HG03196 (cell line): ENCODE results near the gene TNFSF10.

Experiments
- ATAC-seq: cut with Tn5 transposase; IDR thresholded peaks from one replicate; pipeline ENCODE4 v1.9.1; 2021; ENCODE audit not compliant: unreplicated experiment

Gene TNFSF10

DNA sequence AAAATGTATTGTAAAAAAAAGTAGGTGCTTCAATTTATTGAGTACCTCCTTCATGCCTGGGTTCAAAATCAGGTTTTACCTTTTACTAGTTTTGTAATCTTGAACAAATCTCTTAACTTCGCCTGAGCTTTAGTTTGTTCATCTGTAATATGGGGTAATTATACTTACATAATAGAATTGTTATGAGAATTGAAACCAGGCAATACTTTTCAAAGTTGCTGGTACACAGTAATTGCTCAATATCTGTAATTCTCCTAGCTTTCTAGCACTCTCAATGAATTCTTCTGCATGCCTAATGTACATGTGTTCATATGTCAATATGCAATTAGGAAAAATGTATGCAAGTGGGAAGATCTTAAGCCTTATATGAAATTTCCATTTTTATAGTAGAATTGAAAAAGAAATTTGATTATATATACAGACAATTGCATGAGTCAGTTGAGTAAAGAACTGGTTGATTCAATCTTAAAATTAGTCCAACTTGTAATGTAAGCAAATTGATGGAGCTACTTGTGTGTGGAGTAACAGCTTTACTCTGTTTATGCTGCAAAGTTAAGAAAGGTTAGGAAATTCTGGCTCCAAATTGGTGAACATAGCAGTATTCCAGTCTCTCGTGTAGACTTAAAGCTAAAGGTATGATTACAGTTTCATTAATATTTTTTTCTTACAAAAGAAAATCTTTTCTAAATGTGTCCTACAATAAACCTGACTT, 4.1 kb downstream of the TNFSF10 start:
- ATAC-seq = no peak

DNA sequence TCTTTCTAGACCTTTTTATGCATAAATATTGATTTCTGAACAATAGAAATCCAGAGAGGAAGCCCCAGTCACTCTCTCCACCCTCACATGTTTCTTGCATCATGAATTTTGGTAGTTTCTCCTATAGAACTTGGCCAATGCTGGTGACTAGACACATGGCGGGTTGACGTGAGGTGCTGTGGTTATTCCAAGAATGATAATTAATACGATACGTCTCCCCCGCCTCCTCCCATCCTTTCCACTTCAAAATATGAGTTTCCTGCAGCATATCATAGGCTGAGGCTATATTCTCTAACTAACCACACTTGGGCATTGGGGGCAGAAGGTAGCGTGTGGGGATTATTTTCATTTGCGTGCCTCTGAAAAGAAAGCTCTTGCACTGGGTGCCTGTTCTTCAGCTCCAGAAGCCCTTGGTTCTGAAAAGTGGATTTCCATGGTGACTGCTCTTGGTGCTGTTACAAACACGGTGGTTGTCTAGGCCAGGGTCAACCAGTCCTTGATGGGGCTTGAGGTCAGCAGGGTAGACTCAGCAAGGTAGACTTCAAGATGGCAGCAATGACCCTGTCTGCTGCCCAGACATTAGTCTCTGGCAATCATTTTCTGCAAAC, 5.3 kb downstream of the TNFSF10 start:
- ATAC-seq = no peak

DNA sequence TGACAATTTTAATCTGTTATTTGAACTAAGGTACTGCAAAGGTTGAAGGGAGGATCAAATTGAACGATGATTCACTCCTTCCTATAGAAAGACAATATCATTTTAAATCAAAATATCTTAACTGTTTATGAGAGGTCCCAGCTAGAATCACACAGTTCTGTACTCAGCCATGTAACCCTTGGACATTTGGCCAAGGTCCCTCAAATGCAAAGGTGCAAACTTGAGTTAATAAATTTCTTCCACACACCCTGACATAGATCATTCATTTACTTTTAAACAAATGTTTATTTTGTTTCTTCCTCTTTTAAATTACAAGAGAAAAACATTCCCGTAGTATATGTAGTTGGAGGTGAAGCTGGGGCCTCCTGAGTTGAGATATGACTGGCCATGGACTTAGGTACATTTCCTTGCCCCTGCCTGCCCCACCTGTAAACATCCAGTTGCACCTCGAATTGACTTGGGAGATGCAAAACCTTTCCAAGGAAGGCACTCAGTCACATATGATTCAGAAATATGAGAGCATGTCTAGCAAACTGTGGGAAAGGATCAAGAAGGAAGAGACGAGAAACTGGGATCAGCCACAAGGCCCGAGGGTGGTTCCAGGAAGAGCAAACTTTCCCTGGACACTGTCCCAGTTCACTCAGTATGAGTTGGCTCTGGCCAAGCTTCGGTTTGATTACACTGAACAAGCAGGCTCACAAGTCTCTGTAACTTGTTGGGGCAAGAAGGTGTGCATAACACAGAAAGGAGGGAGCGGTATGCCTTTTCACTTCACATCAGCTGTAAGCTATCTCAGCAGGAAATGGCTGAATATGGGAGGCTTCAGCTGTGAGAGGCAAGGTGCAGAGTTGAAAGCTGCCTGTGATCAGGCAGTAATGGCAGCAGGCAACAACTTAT, 6.7 kb downstream of the TNFSF10 start:
- ATAC-seq = no peak

DNA sequence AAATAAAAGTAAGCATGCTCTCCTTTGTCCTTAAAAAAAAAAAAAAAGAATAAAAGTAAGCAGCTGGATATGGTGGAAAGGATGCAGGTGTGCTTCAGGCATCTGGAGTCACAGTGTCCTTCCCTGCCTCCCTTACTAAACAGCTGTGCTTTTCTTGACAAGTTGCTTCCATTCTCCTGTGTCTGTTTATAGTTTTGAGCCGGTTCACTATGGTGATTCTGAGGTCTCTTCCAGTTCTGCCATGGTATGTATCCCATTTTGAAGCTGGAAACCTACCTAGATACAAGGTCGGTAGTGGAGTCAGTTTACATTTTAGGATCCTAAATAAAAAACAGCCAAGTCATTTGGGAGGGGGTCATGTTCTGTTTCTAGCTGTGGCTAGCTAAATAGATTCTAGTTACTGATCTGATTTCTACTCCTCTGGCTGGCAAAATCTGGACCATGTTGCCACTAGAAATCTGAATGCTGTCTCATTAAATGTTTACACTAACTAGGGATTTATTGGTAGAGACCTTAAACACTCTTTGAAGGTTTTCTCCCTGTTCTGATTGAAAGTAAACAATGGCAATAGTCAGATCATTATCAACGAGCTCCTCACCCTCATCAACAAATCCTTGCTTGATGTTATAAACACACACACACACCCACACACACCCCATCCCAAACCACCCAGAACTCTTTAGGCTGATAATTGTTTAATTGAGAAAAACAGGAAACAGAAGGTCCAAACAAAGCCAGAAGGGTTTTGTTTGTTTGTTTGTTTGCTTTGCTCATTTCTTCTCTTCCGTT, 7.9 kb downstream of the TNFSF10 start:
- no peak for ATAC-seq

DNA sequence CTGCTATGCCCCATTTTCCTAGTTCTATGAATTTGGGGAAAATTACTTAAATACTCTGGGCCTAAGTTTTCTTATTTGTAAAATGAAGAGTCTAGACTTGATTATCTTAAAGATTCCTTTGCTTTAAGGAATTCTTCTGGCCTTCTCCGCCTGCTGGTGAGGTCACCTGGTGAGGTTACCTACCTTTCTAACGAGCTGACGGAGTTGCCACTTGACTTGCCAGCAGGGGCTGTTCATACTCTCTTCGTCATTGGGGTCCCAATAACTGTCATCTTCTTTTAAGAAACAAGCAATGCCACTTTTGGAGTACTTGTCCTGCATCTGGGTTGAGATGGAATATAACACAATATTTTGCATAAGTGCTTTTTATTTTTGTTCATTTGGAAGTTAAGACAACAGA, 8.6 kb downstream of the TNFSF10 start:
- ATAC-seq = no peak

DNA sequence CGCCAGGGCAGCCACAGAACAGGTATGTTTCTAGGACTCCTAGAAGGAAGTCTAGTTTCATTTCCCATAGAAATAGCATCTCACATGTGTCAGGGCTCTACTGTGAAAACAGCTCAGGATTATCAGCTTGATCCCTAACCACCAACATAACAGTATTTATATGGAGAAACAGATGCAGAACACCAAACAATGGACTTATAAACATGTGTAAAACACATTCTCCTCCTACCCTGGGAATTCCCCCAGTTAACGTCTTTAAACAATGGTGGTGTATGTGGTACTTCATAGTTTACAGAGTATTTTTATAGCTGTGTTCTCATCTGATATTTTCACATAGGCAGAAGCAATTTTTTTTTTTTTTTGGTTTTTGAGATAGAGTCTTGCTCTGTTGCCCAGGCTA, 9.7 kb downstream of the TNFSF10 start:
- ATAC-seq = no peak

DNA sequence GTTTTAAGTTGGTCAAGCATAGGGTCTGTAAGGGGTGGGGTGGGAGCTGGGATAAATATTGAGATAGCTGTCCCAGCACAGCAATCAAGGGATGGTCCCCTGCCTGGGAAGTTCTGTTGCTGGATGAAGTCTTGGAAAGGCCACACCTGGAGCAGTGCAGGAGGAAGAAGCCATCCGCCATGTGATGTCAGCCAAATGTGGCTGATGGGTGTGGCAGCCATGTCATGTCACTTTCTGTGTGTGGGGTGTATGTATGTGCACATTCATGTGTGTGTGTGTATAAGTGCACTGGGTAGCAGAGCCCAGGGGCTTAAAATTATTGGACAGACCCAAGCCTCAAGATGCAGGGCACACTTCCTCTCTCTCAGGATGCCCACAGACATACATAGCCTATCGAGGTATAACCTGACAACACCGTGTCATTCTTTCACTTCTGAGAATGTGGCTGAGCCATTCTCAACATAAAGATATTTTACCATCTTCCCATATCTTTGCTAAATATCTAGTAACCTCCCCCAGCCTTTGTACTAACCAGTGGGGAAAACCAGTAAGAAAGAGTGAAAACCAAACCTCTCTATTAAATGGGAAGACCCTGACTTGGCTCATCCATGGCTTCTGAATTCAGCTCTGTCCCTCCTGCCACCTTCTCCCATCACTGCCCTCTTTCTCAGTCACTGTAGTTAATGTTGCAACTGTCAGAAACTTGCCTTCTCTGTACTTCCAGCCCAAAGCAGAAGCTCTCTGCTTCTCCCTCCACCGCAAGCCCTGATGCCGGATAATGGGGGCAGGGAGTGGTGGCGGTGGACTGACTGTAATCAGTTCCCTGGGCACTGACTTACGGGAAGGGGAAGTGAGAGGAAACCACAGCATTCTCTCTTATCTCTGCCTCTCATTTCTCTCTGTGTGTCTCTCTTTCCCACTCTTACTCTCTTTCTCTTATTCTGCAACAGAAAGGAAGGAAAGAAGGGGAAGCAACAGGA, 11.2 kb downstream of the TNFSF10 start:
- ATAC-seq = peak; percentile 73

DNA sequence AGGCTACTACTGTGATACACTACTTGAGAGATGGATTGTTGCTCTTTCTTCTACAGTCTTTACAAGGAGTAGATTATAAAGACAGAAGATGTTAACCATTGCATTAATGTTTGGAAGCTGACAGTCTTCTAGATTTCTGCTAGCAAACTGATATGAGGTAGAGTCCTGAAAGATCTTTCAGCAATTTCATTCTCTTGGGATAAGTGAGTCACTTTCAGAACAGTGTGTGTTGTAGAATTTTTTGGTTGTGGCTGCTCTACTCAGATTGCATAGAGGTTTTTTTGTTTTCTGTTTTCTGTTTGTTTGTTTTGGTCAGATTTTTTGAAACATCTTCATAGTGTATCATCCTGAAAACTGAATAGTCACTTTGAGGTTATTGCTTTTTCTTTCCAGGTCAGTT, 17.1 kb downstream of the TNFSF10 start:
- no peak for ATAC-seq

DNA sequence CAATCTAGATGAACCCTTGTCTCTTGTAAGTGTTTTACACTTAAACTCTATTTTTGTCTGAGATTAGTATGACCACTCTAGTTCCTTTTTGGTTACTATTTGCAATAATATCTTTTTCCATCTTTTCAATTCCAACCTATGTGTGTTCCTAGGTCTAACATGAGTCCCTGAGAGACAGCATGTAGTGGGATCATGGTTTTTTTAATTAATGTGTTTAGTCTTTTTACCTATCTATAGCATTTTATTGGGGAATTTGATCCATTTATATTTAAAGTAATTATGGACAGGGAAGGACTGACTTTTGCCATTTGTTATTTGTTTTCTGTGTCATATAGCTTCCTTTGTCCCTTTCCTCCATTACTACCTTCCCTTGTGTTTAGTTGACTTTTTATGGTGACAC, 21.7 kb downstream of the TNFSF10 start:
- no peak for ATAC-seq

DNA sequence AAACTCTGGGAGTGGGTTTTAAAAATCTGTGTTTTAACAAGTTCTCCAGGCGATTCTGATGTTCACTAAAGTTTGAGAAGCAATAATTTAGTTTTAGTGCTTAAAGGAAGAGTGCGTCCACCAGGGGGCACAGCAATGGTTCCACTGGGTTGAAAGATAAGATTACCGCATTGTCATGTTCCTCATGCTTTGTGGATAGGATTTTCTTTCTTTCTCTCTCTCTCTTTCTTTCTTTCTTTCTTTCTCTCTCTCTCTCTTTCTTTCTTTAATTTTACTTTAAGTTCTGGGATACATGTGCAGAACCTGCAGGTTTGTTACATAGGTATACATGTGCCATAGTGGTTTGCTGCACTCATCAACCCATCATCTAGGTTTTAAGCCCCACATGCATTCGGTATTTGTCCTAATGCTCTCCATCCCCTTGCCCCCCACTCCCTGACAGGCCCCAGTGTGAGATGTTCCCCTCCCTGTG, 33.0 kb downstream of the TNFSF10 start:
- peak; percentile 78 for ATAC-seq

DNA sequence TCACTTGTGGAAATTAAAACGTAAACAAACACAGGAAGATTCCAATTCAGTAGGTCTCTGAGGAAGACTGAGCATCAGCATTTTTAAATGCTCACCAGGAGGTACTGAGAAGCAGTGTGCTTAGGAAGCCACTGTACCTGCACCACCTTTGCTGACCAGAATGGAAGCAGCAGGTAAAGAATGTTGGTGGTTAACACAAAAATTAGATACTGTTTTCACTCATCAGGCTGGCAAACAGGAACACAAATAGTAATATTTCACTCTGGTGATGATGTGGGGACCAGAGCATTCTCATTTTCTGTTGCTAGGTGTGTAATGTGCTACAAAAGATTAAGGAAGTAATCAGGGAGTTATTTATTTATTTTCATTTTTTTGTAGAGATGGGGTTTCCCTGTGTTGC, 45.1 kb downstream of the TNFSF10 start:
- no peak for ATAC-seq

DNA sequence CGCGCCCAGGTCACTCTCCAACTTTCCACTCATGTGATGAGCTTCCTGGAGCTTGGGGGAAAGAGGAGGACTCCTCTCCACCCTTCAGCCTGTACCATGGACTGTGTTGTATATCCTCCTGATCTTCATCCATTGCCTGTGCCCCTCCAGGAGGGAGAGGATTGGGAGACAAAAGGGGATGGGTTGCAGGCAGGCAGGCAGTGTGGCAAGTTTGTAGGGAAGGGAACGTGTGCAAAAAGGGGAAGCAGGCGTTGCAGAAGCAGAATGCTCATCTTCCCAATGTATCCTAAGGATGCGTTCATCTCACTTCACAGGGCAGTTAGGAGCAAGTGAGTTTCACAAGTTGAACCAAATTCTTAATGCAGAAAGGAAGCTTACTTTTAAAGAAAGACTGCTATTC, 46.9 kb downstream of the TNFSF10 start:
- ATAC-seq = no peak

DNA sequence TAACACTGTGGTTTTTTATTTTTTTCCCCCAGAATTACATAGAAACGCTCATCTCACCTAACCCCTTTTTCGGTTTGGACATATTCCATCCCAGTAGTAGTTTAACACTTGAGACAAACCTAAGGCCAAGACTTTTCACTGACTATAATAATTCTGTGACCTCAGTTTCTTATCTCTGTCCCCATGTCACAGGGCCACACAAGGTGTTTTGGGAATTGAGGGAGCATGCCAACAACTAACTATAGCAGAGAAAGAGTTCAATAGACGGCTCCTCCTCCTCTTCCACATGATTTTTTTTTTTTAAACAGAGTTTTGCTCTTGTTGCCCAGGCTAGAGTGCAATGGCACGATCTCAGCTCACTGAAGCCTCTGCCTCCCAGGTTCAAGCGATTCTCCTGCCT, 47.5 kb downstream of the TNFSF10 start:
- ATAC-seq = no peak

DNA sequence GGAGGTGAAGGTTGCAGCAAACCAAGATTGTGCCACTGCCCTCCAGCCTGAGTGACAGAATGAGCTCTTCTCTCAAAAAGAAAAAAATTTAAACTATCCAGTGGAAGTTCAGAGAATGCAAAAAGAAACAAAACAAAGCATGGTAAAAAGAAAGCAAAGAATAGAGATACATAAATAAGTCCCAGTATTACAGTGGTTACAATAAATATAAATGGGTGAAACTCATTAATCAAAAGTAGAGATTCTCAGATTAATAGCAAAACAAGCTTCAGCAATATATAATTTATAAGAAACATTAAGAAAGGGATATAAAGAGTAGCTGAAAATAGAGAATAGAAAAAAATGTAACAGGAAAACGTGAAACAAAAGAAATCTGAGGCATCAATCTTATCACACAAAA, 51.3 kb downstream of the TNFSF10 start:
- ATAC-seq = no peak

DNA sequence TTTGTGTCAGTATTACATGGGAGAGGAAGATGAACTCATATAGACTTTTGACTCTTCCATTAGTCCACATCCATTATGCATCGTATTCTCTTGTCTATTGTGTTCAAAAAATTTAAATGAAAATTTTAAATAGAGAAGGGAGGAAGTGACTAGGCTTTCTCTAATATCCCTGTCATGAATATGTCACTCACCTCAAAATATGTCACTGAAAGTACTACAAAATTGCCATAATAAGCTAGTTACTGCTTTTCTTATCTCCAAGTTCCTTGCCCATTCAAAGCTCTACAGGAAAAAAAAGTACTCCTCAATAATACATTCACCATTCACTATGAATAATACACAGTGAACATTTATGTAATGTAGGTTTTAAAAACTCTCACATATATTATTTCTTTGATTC, 52.6 kb downstream of the TNFSF10 start:
- ATAC-seq = no peak

DNA sequence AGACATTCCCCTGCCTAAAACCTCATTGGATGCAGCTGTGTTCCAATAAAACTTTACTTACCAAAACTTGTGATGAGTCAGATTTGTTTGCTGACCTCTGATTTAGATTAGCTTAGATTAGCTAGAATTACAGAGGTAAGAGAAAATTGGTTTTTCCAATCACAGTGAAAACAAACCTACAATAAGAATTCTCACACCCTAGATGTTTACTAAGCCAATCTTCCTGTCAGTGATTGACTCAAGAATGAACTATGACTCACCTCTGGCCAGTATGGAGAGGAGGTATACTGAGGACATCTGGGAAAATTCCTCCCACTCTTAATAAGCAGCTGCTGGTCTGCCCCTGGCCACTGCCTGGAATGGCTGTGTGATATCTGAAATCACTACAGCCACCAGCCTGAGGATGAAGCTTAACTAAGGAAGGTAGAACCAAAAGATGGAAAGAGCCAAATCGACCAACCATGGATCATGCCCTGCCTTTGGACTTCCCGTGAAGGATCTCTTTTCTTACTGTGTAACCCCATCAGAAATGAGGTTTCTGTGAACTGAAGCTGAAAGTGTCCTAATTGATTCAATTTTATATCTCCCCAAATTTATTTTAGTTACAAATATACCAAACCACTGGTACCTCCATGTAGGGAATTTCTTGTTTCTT, 55.9 kb downstream of the TNFSF10 start:
- ATAC-seq = no peak

DNA sequence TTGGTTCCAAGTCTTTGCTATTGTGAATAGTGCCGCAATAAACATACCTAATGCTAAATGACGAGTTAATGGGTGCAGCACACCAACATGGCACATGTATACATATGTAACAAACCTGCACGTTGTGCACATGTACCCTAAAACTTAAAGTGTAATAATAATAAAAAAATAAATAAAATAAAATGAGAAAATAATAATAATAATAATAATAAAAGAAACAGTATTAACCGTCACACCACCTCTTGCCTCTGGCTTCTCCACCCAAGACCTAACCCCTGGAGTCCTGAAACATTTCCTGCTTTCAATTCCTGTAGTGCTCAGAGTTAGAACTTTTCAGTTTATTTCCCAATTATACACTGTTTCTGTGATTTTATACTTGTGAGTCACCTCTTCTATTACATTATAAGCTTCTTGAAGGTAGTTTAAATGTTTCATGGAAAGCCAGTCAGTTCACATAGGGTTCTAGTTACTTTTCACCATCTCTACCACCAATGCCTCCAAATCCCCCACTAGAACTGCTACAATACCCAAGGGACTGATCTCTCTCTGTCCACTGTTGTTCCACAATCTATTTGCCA, 56.6 kb downstream of the TNFSF10 start:
- no peak for ATAC-seq

DNA sequence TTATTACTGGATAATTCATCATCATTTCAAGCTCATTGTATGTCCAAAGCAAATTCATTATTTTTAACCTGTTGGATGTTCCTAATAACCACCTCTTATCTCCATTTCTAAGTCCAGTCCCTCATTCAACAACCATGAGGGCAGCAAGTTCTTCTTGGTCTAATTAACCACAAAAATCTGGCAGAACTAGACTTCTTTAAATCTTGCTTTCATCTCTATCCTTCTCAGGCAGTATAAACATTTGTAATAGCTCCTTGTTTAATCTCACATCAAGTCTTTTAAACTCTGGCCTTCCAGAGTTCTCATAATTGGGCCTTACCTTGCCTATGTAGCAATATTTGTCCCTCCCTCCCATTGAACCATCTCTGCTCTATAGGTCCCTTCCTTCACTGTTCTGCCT, 57.9 kb downstream of the TNFSF10 start:
- ATAC-seq = no peak

DNA sequence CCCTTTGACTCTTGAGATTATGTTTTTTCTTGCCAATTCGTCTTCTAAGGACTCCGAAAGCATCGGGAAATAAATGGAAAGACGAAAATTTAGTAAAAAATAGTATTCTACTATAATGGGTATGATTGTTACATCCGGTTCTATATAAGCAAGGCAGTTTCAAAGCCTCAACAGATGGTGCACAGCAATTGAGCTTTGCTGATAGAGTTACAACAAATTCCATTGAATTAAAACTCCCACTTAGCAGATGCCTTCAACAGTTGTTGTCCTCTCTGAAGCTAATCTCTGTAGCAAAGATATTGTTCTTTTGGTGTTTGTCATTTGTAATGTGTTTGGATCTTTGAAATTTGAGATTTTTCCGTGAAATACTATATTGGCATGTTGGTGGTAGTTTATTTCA, 58.9 kb downstream of the TNFSF10 start:
- no peak for ATAC-seq
